SK-N-SH (cell line): ENCODE data around the gene NRCAM. TPM values are rescaled to one million over a fixed set of nuclear protein-coding genes. Genes with fewer than 3 reads are reported as not detected.

ENCODE experiments used
- CTCF ChIA-PET: fragments of 300-600, 350-600 bp; formaldehyde crosslinking; extraction: SDS; loops from one replicate; lab custom pipeline; 2021; lab: Yijun Ruan, JAX
- POLR2A ChIA-PET: fragments of 350-600 bp; sonication (Branson Sonifier 250); formaldehyde crosslinking; extraction: SDS; loops from one replicate; lab custom pipeline; 2020; ENCODE audit warnings: antibody characterized with exemption, inconsistent platforms; lab: Yijun Ruan, JAX
- DNase-seq: peaks from one replicate; pipeline ENCODE4 v3.0.0; 2012
- H2AFZ ChIP-seq: fragments of 200-600 bp; sonication (generic); 2 replicates; pipeline ENCODE4 v1.8.1; 2016; ENCODE audit warnings: antibody characterized with exemption, mild to moderate bottlenecking, low read depth
- H3F3A ChIP-seq: fragments of 200-600 bp; sonication (generic); replicated peaks from 2 replicates; pipeline ENCODE3; 2016; ENCODE audit warnings: antibody characterized with exemption, mild to moderate bottlenecking; ENCODE audit not compliant: insufficient read depth
- H3K27ac ChIP-seq, 2 experiments: fragments of 200-500 bp in 1 of 2; fragments of 200-600 bp in 1 of 2; sonication (Bioruptor generic) in 1 of 2; sonication (generic), shearing (Covaris generic) in 1 of 2; 2 replicates each; pipeline versions ENCODE4 v1.5.1 to v1.6.1; 2014 to 2016; ENCODE audit warnings: low read depth in 2 of 2, inconsistent platforms in 1 of 2, low read length in 1 of 2, mild to moderate bottlenecking in 1 of 2, mixed read lengths in 1 of 2
- H3K27me3 ChIP-seq: fragments of 200-600 bp; sonication (generic), shearing (Covaris generic); 2 replicates; pipeline ENCODE4 v1.6.1; 2016; ENCODE audit warnings: mixed run types; ENCODE audit not compliant: insufficient read depth
- H3K36me3 ChIP-seq, 2 experiments: fragments of 200-500 bp in 1 of 2; fragments of 200-600 bp in 1 of 2; sonication (Bioruptor generic) in 1 of 2; sonication (generic) in 1 of 2; replicated peaks in 1 of 2; 2 replicates each; pipeline versions ENCODE3 to v1.5.1; 2014 to 2016; ENCODE audit warnings: low read length in 1 of 2, mild to moderate bottlenecking in 1 of 2; ENCODE audit not compliant: insufficient read depth in 2 of 2, control insufficient read depth in 1 of 2
- H3K4me1 ChIP-seq, 2 experiments: fragments of 200-500 bp in 1 of 2; fragments of 200-600 bp in 1 of 2; sonication (Bioruptor generic) in 1 of 2; sonication (generic), shearing (Covaris generic) in 1 of 2; 2 replicates each; pipeline versions ENCODE4 v1.5.1 to v1.6.1; 2014 to 2016; ENCODE audit warnings: low read depth in 1 of 2, low read length in 1 of 2, mixed run types in 1 of 2; ENCODE audit not compliant: insufficient read depth in 2 of 2, control insufficient read depth in 1 of 2
- H3K4me2 ChIP-seq: fragments of 200-600 bp; sonication (generic), shearing (Covaris generic); 2 replicates; pipeline ENCODE4 v1.6.1; 2017; ENCODE audit warnings: mixed run types
- H3K4me3 ChIP-seq, 2 experiments: fragments of 200-500 bp in 1 of 2; fragments of 200-600 bp in 1 of 2; sonication (Bioruptor generic) in 1 of 2; sonication (generic), shearing (Covaris generic) in 1 of 2; 2 replicates each; pipeline versions ENCODE4 v1.5.1 to v1.8.1; 2014 to 2016; ENCODE audit warnings: low read depth in 2 of 2, inconsistent platforms in 1 of 2, low read length in 1 of 2, mild to moderate bottlenecking in 1 of 2, mixed read lengths in 1 of 2, moderate library complexity in 1 of 2
- H3K79me2 ChIP-seq: fragments of 200-600 bp; sonication (generic); 2 replicates; pipeline ENCODE4 v1.8.1; 2017; ENCODE audit warnings: mild to moderate bottlenecking; ENCODE audit not compliant: insufficient read depth
- H3K9ac ChIP-seq: fragments of 200-600 bp; sonication (generic); 2 replicates; pipeline ENCODE4 v1.6.1; 2017; ENCODE audit warnings: mixed run types
- H3K9me2 ChIP-seq: fragments of 200-600 bp; sonication (generic); 2 replicates; pipeline ENCODE4 v1.6.1; 2017; ENCODE audit warnings: mixed run types
- H3K9me3 ChIP-seq: fragments of 200-600 bp; sonication (generic); 2 replicates; pipeline ENCODE4 v1.6.1; 2017; ENCODE audit warnings: mixed run types, mild to moderate bottlenecking, moderate library complexity
- H4K20me1 ChIP-seq: fragments of 200-600 bp; sonication (generic); 2 replicates; pipeline ENCODE4 v1.6.1; 2017; ENCODE audit warnings: mild to moderate bottlenecking, mixed run types; ENCODE audit not compliant: insufficient read depth
- ELF1 ChIP-seq: IDR thresholded peaks from 2 replicates; pipeline ENCODE4 v1.4.0; 2012
- FOXJ3 ChIP-seq: sonication (generic); formaldehyde crosslinking; IDR thresholded peaks from 2 replicates; pipeline ENCODE4 v1.5.1; 2020; ENCODE audit warnings: mild to moderate bottlenecking, missing genetic modification reagents
- FOXM1 ChIP-seq: IDR thresholded peaks from 2 replicates; pipeline ENCODE4 v1.4.0; 2012; ENCODE audit warnings: low read depth, mild to moderate bottlenecking
- GABPA ChIP-seq: IDR thresholded peaks from 2 replicates; pipeline ENCODE4 v1.4.0; 2012; ENCODE audit warnings: low read depth, mild to moderate bottlenecking
- GATA2 ChIP-seq: sonication (generic); formaldehyde crosslinking; IDR thresholded peaks from 2 replicates; pipeline ENCODE4 v1.5.0; 2020; ENCODE audit warnings: mild to moderate bottlenecking, missing genetic modification reagents
- MAX ChIP-seq: IDR thresholded peaks from 2 replicates; pipeline ENCODE4 v1.4.0; 2012; ENCODE audit warnings: low read depth
- MEF2A ChIP-seq: IDR thresholded peaks from 2 replicates; pipeline ENCODE4 v1.4.0; 2012; ENCODE audit warnings: low read depth, borderline replicate concordance
- MXI1 ChIP-seq: IDR thresholded peaks from 2 replicates; pipeline ENCODE4 v1.6.1; 2012; ENCODE audit warnings: mild to moderate bottlenecking, low read depth, low read length, improper control_type of control experiment
- RFX5 ChIP-seq: IDR thresholded peaks from 2 replicates; pipeline ENCODE4 v1.6.1; 2012; ENCODE audit warnings: mild to moderate bottlenecking, improper control_type of control experiment, low read length
- SIN3A ChIP-seq: IDR thresholded peaks from 2 replicates; pipeline ENCODE4 v1.6.1; 2012; ENCODE audit warnings: low read depth, mild to moderate bottlenecking, low read length, moderate library complexity, borderline replicate concordance
- TAF1 ChIP-seq: IDR thresholded peaks from 2 replicates; pipeline ENCODE4 v1.6.1; 2012; ENCODE audit warnings: low read depth, mild to moderate bottlenecking, low read length, moderate library complexity, borderline replicate concordance
- TCF12 ChIP-seq: IDR thresholded peaks from 2 replicates; pipeline ENCODE4 v1.4.0; 2012
- TEAD4 ChIP-seq: IDR thresholded peaks from 2 replicates; pipeline ENCODE4 v1.4.0; 2012; ENCODE audit warnings: mild to moderate bottlenecking, borderline replicate concordance; ENCODE audit not compliant: insufficient read depth
- YY1 ChIP-seq: IDR thresholded peaks from 2 replicates; pipeline ENCODE4 v1.4.0; 2012; ENCODE audit warnings: low read depth, mild to moderate bottlenecking
- WGBS: methylation state at CpG from one replicate; pipeline ENCODE4 v1.1.6; 2017; ENCODE audit warnings: low lambda C conversion rate; 5-methylcytosine and 5-hydroxymethylcytosine counted together
- polyA plus RNA-seq, 3 experiments: library from polyadenylated mRNA; depleted of rRNA; stranded (reverse); fragments of >200 nt; gene quantifications; 2 replicates each; pipeline ENCODE4 v1.2.3, GENCODE V29; 2012
- TF ChIP-seq, protein P1 (sequence below): IDR thresholded peaks from 2 replicates; pipeline ENCODE4 v1.6.1; 2012; ENCODE audit warnings: mild to moderate bottlenecking, low read depth, low read length, moderate library complexity
- TF ChIP-seq, protein P2 (sequence below): fragments of 150-350 bp; IDR thresholded peaks from 2 replicates; pipeline ENCODE4 v1.6.1; 2016; ENCODE audit warnings: mild to moderate bottlenecking, low read depth, low read length
- TF ChIP-seq, protein P3 (sequence below): fragments of 150-350 bp; IDR thresholded peaks from 2 replicates; pipeline ENCODE4 v1.6.1; 2017; ENCODE audit warnings: antibody characterized with exemption, low read length, low read depth, borderline replicate concordance
- TF ChIP-seq, protein P4 (sequence below): IDR thresholded peaks from 2 replicates; pipeline ENCODE4; 2012

Gene NRCAM
- polyA plus RNA-seq, 1 of the 3 experiments (the other 2 are of a cell fraction): 1.1 TPM

DNA sequence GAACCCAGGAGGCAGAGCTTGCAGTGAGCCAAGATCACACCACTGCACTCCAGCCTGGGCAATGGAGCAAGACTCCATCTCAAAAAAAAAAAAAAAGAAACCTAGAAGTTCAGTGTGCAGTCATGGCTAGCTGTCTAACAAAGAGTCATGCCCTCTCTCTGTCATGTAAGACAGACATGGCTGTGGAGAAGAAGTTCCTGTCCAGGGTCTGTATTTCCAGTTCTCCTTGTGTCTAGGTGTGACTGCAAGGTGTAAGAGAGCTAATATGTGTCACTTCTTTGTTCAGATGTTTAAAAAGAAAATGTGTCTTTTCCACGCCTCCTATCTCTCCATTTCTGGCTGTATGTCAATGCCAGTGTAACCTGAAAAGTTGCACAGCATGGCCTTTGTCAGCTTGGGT, 139.5 kb downstream of the NRCAM start:
- Histone ChIP-seq H3K4me3 (no peak overlapping the region), H3K27ac (no peak overlapping the region), H3K9me3 (no peaks in the 10 kb centered on the region), H3K79me2 (no peaks in the 10 kb centered on the region), H3K9me2 (no peaks in the 10 kb centered on the region), H3F3A (no peaks in the 10 kb centered on the region), H3K27me3 (no peaks in the 10 kb centered on the region), H4K20me1 (no peaks in the 10 kb centered on the region), H3K4me2 (no peak overlapping the region), H3K4me1 (peaks cover 3 to 17% of the 10 kb centered on the region in 2 experiments), H3K9ac (no peak overlapping the region), H2AFZ (no peak overlapping the region), H3K36me3 (peaks cover 0 to 3% of the 10 kb centered on the region in 2 experiments)
- DNase-seq: no peak
- WGBS: 57% methylated on average over 1 of the region's 1 CpG
- POLR2A ChIA-PET: interaction anchor here (0.5 kb wide), 1 partner anchor 41 kb away, joined by 3 read pairs; no protein-coding TSS in a partner anchor
- TF ChIP-seq, protein P1, sequence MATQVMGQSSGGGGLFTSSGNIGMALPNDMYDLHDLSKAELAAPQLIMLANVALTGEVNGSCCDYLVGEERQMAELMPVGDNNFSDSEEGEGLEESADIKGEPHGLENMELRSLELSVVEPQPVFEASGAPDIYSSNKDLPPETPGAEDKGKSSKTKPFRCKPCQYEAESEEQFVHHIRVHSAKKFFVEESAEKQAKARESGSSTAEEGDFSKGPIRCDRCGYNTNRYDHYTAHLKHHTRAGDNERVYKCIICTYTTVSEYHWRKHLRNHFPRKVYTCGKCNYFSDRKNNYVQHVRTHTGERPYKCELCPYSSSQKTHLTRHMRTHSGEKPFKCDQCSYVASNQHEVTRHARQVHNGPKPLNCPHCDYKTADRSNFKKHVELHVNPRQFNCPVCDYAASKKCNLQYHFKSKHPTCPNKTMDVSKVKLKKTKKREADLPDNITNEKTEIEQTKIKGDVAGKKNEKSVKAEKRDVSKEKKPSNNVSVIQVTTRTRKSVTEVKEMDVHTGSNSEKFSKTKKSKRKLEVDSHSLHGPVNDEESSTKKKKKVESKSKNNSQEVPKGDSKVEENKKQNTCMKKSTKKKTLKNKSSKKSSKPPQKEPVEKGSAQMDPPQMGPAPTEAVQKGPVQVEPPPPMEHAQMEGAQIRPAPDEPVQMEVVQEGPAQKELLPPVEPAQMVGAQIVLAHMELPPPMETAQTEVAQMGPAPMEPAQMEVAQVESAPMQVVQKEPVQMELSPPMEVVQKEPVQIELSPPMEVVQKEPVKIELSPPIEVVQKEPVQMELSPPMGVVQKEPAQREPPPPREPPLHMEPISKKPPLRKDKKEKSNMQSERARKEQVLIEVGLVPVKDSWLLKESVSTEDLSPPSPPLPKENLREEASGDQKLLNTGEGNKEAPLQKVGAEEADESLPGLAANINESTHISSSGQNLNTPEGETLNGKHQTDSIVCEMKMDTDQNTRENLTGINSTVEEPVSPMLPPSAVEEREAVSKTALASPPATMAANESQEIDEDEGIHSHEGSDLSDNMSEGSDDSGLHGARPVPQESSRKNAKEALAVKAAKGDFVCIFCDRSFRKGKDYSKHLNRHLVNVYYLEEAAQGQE: no peak
- no peak for TF ChIP-seq TCF12
- TF ChIP-seq MXI1: no peak
- TF ChIP-seq TAF1: no peak
- TF ChIP-seq FOXJ3 (CRISPR knock-in tag): no peak
- TF ChIP-seq MAX: no peak
- TF ChIP-seq TEAD4: no peak
- TF ChIP-seq FOXM1: no peak
- TF ChIP-seq MEF2A: no peak
- TF ChIP-seq, protein P2, sequence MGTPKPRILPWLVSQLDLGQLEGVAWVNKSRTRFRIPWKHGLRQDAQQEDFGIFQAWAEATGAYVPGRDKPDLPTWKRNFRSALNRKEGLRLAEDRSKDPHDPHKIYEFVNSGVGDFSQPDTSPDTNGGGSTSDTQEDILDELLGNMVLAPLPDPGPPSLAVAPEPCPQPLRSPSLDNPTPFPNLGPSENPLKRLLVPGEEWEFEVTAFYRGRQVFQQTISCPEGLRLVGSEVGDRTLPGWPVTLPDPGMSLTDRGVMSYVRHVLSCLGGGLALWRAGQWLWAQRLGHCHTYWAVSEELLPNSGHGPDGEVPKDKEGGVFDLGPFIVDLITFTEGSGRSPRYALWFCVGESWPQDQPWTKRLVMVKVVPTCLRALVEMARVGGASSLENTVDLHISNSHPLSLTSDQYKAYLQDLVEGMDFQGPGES: no peak
- no peak for TF ChIP-seq GABPA
- no peak for TF ChIP-seq RFX5
- TF ChIP-seq YY1: no peak
- no peak for TF ChIP-seq ELF1
- no peak for TF ChIP-seq GATA2
- TF ChIP-seq, protein P3, sequence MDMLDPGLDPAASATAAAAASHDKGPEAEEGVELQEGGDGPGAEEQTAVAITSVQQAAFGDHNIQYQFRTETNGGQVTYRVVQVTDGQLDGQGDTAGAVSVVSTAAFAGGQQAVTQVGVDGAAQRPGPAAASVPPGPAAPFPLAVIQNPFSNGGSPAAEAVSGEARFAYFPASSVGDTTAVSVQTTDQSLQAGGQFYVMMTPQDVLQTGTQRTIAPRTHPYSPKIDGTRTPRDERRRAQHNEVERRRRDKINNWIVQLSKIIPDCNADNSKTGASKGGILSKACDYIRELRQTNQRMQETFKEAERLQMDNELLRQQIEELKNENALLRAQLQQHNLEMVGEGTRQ: no peak
- TF ChIP-seq, protein P4, sequence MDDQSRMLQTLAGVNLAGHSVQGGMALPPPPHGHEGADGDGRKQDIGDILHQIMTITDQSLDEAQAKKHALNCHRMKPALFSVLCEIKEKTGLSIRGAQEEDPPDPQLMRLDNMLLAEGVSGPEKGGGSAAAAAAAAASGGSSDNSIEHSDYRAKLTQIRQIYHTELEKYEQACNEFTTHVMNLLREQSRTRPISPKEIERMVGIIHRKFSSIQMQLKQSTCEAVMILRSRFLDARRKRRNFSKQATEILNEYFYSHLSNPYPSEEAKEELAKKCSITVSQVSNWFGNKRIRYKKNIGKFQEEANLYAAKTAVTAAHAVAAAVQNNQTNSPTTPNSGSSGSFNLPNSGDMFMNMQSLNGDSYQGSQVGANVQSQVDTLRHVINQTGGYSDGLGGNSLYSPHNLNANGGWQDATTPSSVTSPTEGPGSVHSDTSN: no peak
- no peak for TF ChIP-seq SIN3A
- CTCF ChIA-PET: interaction anchor here (0.9 kb wide), 1 partner anchor 49 kb away, joined by 3 read pairs; no protein-coding TSS in a partner anchor
